ENCODE data around the gene SYN1.
A peak's percentile ranks its signal among the peaks of the same experiment; 100 is the strongest.

Gene SYN1

GRCh38 chrX:47593522-47593921 lies 26.1 kb downstream of the SYN1 start:
- no peak for DNase-seq

GRCh38 chrX:47590984-47591383 lies 28.7 kb downstream of the SYN1 start:
- no peak for DNase-seq

GRCh38 chrX:47587906-47588735 lies 31.5 kb downstream of the SYN1 start:
- DNase-seq, result no peak

- DNase-seq, result no peak
Observed at GRCh38 chrX:47587091-47587891, 32.4 kb downstream of the SYN1 start.

- DNase-seq, result no peak
Observed at GRCh38 chrX:47586043-47586787, 33.4 kb downstream of the SYN1 start.

- DNase-seq, result no peak
Observed at GRCh38 chrX:47585273-47585672, 34.4 kb downstream of the SYN1 start.

GRCh38 chrX:47584714-47585113 lies 34.9 kb downstream of the SYN1 start:
- DNase-seq, result no peak

GRCh38 chrX:47583240-47583861 lies 36.3 kb downstream of the SYN1 start:
- DNase-seq, result no peak

- DNase-seq, result peak; percentile 89
Observed at GRCh38 chrX:47581731-47582647, 37.7 kb downstream of the SYN1 start, which contains the start of gene TIMP1. Gene TIMP1 (plus strand): TSS chrX:47582436. CDS start chrX:47583416, 980 bp downstream.

GRCh38 chrX:47579537-47579936 lies 40.1 kb downstream of the SYN1 start:
- DNase-seq, result peak; percentile 78

- DNase-seq, result no peak
Observed at GRCh38 chrX:47578692-47579091, 41.0 kb downstream of the SYN1 start.

- no peak for DNase-seq
Observed at GRCh38 chrX:47577901-47578300, 41.8 kb downstream of the SYN1 start.

- no peak for DNase-seq
Observed at GRCh38 chrX:47577424-47577823, 42.2 kb downstream of the SYN1 start.

GRCh38 chrX:47576021-47576898 lies 43.4 kb downstream of the SYN1 start:
- no peak for DNase-seq

GRCh38 chrX:47574547-47575301 lies 44.9 kb downstream of the SYN1 start:
- no peak for DNase-seq

GRCh38 chrX:47574076-47574546 lies 45.5 kb downstream of the SYN1 start:
- no peak for DNase-seq

- no peak for DNase-seq
Observed at GRCh38 chrX:47573341-47574075, 46.1 kb downstream of the SYN1 start.

- DNase-seq, result no peak
Observed at GRCh38 chrX:47572773-47573340, 46.8 kb downstream of the SYN1 start.

GRCh38 chrX:47571896-47572295 lies 47.8 kb downstream of the SYN1 start:
- DNase-seq, result no peak
